HG03095 (cell line): ENCODE measurements around the gene RASSF4.
A peak's percentile ranks its signal among the peaks of the same experiment; 100 is the strongest.
"Not testable (repeated sequence)": the region's sequence is repeated elsewhere in the genome, so short reads cannot be mapped to it uniquely, and the experiment has no call there.

Source experiments
- ATAC-seq: cut with Tn5 transposase; IDR thresholded peaks from one replicate; pipeline ENCODE4 v1.9.1; 2021; ENCODE audit warnings: moderate library complexity; ENCODE audit not compliant: unreplicated experiment

The RASSF4 gene

DNA sequence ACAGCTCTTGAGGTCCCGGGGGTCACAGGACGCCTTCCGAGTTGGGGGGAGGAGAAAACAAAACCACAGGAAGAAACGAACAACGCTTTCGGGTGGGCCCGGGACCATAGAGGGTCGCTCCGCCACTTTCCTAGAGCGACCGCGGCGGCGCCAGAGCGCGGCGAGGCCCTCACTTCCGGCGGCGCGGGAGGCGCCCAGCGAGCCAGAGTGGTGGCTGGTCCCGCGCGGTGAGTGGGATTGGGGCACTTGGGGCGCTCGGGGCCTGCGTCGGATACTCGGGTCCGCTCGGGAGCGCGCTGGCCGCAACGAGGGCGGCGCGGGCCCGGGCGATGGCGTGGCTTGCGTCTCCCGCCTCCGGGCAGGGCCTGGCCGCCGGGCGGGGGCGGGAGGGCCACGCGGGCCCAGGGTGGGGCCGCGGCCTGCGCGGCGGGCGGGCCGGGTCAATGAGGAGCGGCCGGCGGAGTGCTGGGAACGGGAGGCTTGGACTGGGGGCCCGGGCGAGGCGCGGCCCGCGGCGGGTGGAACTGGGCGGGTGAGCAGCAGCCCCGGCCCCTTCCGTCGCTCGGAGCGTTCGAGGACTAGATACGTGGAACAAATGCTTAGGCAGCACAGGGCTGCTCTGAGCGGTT is 41.3 kb downstream of the RASSF4 start, which contains the start of gene ZNF22:
Gene ZNF22, plus strand, starts transcription at position 172 of the 629 bp plus-strand sequence. CDS start 2,446 bp downstream, outside the sequence.
- peak; percentile 75 for ATAC-seq

- peak; percentile 75 for ATAC-seq
Measured at GRCh38 chr10:45001381-45002148, 42.0 kb downstream of the RASSF4 start.

DNA sequence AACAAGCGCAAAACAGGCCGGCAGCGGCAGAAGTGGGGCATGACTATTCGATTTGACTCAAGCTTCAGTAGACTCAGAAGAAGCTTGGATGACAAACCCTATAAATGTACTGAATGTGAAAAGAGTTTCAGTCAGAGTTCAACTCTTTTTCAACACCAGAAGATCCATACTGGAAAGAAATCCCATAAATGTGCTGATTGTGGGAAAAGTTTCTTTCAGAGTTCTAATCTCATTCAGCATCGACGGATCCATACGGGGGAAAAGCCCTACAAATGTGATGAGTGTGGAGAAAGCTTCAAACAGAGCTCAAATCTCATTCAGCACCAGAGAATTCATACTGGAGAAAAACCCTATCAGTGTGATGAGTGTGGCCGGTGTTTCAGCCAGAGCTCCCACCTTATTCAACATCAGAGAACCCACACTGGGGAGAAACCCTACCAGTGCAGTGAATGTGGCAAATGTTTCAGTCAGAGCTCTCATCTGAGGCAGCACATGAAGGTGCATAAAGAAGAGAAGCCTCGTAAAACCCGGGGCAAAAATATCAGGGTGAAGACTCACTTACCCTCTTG is 43.9 kb downstream of the RASSF4 start:
- no peak for ATAC-seq

- no peak for ATAC-seq
Measured at GRCh38 chr10:45004661-45005060, 45.1 kb downstream of the RASSF4 start.

- no peak for ATAC-seq
Measured at GRCh38 chr10:45005284-45005683, 45.7 kb downstream of the RASSF4 start.

DNA sequence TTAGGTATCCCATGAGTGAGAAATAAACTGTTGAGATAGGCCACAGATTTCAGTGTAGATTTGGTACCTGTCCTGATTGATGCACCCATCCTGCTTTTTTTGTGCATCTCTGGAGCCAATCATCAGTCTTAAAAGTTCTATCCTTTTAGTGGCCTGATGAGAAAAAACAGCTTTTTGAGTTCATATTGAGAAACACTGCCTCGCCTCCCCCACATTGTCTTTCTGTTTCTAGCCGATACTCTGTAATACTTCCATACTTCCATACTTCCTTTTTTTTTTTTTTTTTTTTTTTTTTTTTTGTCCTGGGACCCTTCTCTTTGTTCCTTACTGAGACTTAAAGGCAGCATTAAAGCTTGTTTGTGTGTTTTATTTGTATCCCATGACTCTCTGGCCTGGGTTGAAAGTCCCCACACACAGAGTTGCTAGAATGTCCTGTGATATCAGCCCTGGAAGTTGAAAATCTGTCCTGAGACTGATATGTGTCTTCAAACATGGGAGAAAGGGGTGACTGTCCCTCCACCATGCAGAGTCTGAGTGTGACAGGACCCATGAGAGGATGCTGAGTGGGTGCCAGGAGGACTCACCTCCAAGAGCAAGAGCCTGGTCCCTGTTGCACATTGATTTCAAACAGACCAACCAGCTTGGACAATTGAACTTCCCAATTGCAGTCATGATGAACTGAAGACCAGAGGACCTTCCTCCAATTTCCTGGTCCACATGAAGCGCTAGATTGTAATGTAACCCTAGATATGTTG is 46.9 kb downstream of the RASSF4 start:
- ATAC-seq: no peak

- ATAC-seq: peak; percentile 95
Measured at GRCh38 chr10:45008524-45009161, 49.0 kb downstream of the RASSF4 start.

DNA sequence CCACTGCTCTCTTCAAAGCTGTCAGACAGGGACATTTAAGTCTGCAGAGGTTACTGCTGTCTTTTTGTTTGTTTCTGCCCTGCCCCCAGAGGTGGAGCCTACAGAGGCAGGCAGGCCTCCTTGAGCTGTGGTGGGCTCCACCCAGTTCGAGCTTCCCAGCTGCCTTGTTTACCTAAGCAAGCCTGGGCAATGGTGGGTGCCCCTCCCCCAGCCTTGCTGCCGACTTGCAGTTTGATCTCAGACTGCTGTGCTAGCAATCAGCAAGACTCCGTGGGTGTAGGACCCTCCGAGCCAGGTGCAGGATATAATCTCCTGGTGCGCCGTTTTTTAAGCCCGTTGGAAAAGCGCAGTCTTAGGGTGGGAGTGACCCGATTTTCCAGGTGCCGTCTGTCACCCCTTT is 55.0 kb downstream of the RASSF4 start:
- not testable (repeated sequence) for ATAC-seq

GRCh38 chr10:45015590-45015989 is 56.0 kb downstream of the RASSF4 start:
- ATAC-seq: no peak

DNA sequence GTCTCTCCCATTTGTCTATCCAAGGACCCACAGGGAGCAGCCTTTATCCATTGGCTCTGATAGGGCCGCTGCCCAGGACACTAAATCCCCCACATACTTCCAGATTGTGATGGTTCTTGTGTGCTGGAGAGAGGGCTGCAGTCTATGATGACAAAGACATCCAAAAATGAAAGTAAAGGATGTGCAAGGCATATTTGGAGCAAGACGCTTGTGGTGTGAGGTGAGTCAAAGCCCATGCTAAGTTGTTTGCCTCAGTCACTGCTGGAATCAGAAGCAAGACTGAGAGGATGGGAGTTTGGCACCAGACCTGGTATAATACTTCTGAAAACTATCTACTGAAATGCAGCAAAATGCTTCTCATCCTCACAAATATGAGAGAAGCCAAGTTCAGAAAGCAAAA is 63.8 kb downstream of the RASSF4 start:
- no peak for ATAC-seq

DNA sequence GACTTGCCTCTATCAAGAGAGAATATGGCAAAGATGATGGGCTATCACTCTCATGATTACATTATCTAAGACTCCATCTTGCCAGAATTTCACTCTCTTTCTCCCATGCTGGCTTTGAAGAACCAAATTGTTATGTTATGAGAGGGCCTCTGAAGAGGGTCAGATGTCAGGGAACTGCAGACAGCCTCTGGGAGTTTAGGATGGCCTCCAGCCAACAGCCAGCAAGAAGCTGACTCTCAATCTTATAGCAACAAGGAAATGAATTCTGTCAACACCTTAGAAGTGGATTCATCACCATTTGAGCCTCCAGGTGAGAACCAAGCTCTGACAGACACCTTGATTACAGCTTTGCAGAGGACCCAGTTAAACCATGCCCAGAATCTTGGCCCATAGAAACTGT is 74.7 kb downstream of the RASSF4 start:
- ATAC-seq: no peak

GRCh38 chr10:45035673-45036072 is 76.1 kb downstream of the RASSF4 start:
- no peak for ATAC-seq

DNA sequence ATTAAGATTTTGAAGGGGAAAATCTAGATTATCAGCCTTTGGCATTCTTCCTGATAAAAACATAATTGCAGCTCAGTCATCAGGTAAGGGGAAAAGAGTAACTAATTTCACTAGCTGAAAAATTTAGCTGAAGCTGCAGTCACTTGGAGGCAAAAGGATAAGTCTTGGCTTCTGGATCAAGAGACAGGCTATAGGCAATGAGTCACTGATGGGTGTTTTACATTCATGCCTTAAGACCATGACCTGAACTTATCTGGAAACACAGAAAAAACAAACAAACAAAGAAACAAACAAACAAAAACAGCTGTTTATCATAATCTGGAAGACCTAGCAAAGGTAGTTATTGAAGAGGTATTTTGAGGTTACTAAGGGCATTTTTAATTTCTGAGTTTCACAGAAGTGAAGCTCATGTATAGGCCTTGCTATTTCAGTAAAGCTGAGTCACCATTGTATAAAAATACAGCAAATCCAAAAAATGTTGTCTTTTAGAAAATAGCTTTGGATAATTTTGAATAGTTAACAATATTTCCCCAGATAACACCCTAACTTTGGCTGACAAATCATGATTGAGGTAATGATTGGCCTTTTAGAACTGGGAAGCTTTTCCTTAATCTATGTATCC is 81.4 kb downstream of the RASSF4 start:
- no peak for ATAC-seq

DNA sequence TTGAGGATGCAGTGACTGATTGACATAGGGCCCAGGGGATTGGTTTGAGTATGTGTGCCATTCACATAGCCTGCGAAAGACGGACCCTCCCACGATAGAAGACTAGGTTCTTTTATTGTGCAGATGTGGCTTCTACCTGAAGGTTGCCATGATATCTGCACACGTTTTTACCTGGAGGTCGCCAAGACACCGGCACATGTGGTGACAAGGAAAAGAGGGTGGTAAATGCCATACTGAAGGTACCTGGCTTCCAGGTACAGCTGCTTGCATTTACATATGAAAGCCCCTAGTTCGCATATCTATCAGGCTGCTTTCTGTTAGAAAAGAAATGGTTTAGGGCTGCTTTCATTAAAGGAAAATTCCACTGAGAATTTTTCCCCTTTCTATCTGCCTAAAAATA is 84.7 kb downstream of the RASSF4 start:
- ATAC-seq: no peak
